Heart left ventricle (tissue), 13 donors: ENCODE data around the gene RPS19.

Experiments
- POLR2A ChIP-seq, 2 donors: fragments of 450-650 bp; IDR thresholded peaks; one replicate each; pipeline ENCODE4 v1.6.1; 2017; ENCODE audit warnings: antibody characterized with exemption in 2 of 2, mild to moderate bottlenecking in 2 of 2, moderate library complexity in 2 of 2
- TF ChIP-seq, protein P1 (sequence below), 12 donors: fragments of 200-600 bp; sonication (generic) in 4 of 12; IDR thresholded peaks; one replicate each; pipeline versions ENCODE4 v1.5.0 to v1.8.0; 2018 to 2022; ENCODE audit warnings: antibody characterized with exemption in 12 of 12, mild to moderate bottlenecking in 5 of 12
- donor health status: ischemic (EF 13 %, LVEDD 7.1; RV severe dilation, severe dysfunction).
- donor health status: DM: no; HTN: yes; CAD: no.
- donor health status: DM: no; HTN: no; CAD: no.
- donor health status: ischemic (EF 25% LVEDD 6.9; RV normal size, moderate dysfunction).
- donor health status: ischemic (EF 25% LVEDD 5.7; RV mildly dilated, moderate dysfunction).
- donor health status: ischemic (EF 35%, LVEDD 5.7; RV mildly dilated, moderate dysfunction).
- donor health status: nonischemic (EF 11% LVEDD 7.7; RV severe dilation, severe dysfunction).
- donor health status: DM: yes; HTN: yes; CAD: no.
- donor health status: PGD.
- donor health status: ischemic (EF 29% LVEDD 5.4; RV normal size, mild dysfunction).
- donor health status: nonischemic (EF 23%, LVEDD 6.1; RV moderate dilation, normal function).

DNA sequence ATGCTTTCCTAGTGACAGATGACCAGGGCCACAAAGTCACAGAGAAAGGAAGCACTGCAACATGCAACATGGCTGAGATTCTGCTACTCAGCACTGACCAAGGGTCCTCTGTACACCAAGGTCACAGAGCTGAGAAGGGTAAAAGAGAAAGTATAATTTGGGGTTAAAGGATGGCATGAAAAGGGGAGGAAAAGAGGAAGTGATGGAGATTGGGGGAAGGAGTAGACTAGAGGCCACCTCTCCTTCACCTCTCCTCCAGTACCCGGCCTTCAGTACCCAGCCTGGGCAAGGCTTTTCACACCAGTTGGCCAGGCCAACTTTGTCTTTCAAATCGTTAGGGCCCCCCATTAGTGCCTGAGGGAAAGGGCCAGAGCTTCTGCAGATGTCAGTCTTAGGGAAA lies 6.3 kb upstream of the RPS19 start:
- TF ChIP-seq, protein P1, sequence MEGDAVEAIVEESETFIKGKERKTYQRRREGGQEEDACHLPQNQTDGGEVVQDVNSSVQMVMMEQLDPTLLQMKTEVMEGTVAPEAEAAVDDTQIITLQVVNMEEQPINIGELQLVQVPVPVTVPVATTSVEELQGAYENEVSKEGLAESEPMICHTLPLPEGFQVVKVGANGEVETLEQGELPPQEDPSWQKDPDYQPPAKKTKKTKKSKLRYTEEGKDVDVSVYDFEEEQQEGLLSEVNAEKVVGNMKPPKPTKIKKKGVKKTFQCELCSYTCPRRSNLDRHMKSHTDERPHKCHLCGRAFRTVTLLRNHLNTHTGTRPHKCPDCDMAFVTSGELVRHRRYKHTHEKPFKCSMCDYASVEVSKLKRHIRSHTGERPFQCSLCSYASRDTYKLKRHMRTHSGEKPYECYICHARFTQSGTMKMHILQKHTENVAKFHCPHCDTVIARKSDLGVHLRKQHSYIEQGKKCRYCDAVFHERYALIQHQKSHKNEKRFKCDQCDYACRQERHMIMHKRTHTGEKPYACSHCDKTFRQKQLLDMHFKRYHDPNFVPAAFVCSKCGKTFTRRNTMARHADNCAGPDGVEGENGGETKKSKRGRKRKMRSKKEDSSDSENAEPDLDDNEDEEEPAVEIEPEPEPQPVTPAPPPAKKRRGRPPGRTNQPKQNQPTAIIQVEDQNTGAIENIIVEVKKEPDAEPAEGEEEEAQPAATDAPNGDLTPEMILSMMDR (IDR thresholded peaks at IDR 0.05): no peak
- TF ChIP-seq POLR2A (IDR thresholded peaks at IDR 0.05): no peak
